K562 (cell line): ENCODE data around the gene LYZL4.

Source experiments
- CTCF ChIP-seq, 3 experiments: IDR thresholded peaks in 2 of 3; conservative IDR thresholded peaks in 1 of 3; 2 replicates each; pipeline ENCODE4 v1.5.1; 2011 to 2012; ENCODE audit warnings: low read length in 3 of 3, mild to moderate bottlenecking in 3 of 3, control low read depth in 2 of 3, improper control_type of control experiment in 1 of 3, inconsistent platforms in 1 of 3, low read depth in 1 of 3, mixed read lengths in 1 of 3, moderate library complexity in 1 of 3; ENCODE audit not compliant: insufficient read depth in 2 of 3
- FOXK2 ChIP-seq, 2 experiments: fragments of 450-650 bp; IDR thresholded peaks in 1 of 2; conservative IDR thresholded peaks in 1 of 2; 2 replicates each; pipeline ENCODE4 v1.6.1; 2016; ENCODE audit warnings: low read depth in 2 of 2, mild to moderate bottlenecking in 1 of 2
- MTA3 ChIP-seq: fragments of 450-650 bp; formaldehyde crosslinking; IDR thresholded peaks from 2 replicates; pipeline ENCODE4 v1.6.1; 2017; ENCODE audit warnings: mild to moderate bottlenecking, borderline replicate concordance
- ZNF75A ChIP-seq: fragments of 450-650 bp; formaldehyde crosslinking; IDR thresholded peaks from 2 replicates; pipeline ENCODE4 v1.4.0; 2020; ENCODE audit warnings: mild to moderate bottlenecking

DNA sequence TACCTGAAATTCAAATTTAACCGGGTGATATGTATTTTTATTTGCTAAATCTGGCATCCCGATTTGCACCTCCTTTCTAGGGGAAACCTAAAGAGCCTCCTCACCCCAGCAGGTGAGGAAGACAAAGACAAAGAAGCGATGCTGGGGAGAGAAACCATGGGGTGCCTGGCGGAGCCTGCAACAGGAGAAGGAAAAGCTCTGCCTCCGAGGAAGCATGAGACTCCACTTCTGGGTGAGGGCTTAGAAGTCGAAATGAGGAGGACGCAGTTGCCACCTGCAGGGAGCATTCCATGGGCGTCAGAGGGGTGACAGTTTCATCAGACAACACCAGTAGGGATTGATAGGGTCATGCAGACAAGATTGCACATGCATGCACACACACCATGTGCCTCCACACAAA lies 30.5 kb upstream of the LYZL4 start:
- TF ChIP-seq FOXK2 (conservative IDR thresholded peaks at IDR 0.05 in 1 of 2, IDR thresholded peaks at IDR 0.05 in 1 of 2; ENCODE audit: low read depth in 2 of 2) (no peak), ZNF75A (CRISPR knock-in tag) (no peak), CTCF (IDR thresholded peaks at IDR 0.05 in 2 of 3, conservative IDR thresholded peaks at IDR 0.05 in 1 of 3; ENCODE audit: insufficient read depth in 2 of 3, low read depth in 1 of 3, low read length in 3 of 3) (no peak), MTA3 (no peak)
